GM19467 (cell line): Measurements from ENCODE around the gene UBE3B.

ENCODE experiments used
- ATAC-seq: cut with Tn5 transposase; IDR thresholded peaks from one replicate; pipeline ENCODE4 v1.9.1; 2021; ENCODE audit warnings: mild to moderate bottlenecking, moderate library complexity; ENCODE audit not compliant: unreplicated experiment

Gene UBE3B

DNA sequence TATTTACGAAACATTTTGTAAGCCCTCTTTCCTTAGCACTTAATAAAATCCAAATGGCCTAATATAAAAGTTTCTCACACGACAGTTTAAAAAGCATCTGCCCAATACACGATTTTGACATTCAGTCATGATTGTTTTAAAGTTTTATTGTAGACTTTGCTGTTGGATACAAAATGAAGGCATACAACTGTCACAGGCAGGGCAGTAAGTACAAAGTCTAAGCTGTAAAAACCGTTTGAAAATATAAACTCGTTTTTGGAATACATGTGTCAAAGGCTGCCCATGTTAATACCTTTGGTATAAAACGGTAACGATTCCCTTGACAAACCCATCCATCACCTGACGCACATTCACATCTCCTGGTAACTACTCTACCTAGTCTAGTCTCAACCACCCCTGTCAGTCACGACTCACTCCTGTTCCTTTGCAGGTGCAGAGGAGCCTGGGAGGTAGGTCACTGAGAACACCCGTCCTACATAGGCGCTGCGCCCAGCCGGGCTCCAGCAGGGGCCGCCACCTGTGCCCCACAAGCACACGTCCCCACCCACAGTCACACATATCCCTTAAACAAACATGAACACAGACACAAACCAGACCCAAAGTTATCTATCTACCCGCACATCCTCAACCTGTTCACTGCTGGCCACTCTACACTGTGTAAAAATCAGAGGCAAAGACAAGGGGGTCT lies 27.4 kb upstream of the UBE3B start:
- no peak for ATAC-seq

DNA sequence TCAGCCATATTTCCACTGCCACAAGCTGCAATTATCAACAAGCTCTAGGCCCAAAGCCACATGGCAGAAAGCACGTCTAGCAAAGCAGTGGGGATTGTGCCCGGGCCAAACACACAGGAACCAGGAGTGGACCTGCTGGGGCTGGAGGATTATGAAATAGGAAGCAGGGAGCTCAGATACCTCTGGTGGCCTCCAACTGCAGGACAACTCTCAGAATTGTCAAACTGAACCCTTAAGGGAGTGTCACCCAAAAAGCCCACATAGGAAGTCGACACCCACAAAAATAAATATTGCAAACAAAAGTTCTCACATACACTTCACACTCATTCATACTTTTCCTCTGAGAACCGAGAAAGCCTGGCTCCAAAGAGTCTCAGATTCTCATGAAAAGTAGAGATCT lies 26.5 kb upstream of the UBE3B start:
- no peak for ATAC-seq

- ATAC-seq = no peak
Observed at GRCh38 chr12:109451400-109451799, 26.0 kb upstream of the UBE3B start.

GRCh38 chr12:109452489-109452888 lies 24.9 kb upstream of the UBE3B start:
- ATAC-seq = no peak

DNA sequence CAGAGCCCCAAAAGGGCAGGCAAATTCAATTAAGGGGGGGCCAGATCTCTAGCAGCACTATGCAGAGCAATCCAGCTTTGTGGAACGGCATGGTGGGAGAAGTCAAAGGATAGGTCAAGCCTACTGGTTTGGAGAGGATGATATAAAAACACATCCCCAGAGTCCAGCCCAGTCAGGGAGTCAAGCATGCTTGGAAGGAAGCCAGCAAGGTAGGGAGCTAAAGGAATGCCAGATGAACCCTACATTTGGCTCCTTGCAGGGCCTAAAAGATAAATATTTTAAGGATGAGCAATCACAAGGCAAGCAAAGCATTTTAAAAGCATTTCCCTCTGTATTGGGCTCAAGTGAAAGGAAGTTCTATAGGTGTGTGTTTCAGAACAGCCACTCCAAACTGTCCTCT lies 21.7 kb upstream of the UBE3B start:
- no peak for ATAC-seq

GRCh38 chr12:109458086-109458485 lies 19.3 kb upstream of the UBE3B start:
- no peak for ATAC-seq

DNA sequence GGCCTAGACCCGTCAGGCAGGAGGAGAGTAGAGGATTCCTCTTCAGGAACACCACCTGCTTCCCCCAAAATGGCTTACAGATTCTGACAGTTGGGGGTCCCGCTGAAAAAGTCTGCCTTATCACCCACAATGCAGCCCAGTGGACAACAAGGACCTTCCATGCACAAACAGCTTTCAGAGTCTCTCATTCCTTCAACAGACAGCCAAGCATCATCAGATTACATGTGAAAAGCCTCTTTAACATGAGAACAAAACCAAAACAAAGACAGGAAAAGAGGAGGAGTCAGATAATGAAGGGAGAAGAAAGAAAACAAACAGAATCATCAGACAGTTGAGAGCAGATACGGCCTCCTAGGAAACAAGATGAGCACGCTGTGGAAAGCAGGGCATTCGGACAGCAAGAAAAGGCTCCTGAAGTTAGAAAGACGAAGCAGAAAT lies 18.6 kb upstream of the UBE3B start:
- no peak for ATAC-seq

GRCh38 chr12:109459247-109459646 lies 18.2 kb upstream of the UBE3B start:
- no peak for ATAC-seq

GRCh38 chr12:109460538-109460937 lies 16.9 kb upstream of the UBE3B start:
- ATAC-seq = no peak

DNA sequence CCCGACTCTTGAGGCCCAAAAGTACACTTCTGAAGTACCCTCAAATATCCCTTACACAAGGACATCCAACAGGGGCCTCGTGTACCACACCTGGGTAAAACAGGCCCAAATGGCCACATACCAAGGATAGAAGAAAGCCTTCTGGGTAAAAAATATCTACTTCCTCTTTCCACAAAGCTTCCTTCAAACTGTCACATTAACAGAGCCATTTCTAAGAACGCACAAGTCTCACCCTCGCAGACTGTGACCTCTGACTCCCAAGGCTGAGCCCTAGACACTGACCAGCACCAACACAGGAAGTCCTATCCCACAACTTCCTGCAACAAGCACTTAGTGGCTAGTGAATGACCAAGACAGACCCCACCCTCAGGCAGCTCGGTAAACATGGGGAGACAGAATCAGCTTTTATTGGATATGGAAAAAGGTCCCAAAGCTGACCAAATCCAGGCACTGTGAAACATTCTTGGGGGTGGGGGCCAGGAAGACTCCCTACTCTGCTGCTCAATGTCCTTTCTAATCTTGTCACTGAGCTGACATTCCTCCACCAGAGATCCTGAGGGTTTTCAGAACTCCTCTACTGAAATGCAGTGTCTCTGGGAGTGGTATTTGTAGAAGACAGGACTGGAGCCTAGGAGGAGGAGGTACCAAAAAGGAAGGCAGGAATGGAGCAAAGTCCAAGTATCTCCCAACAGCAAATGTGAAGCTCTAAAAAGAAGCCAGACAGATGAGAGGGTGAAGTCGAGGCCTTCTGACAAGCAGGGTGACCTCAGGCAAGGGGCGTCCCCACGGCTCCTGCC lies 16.2 kb upstream of the UBE3B start:
- ATAC-seq = no peak

GRCh38 chr12:109461846-109462756 lies 15.3 kb upstream of the UBE3B start:
- ATAC-seq = no peak

GRCh38 chr12:109462868-109463692 lies 14.4 kb upstream of the UBE3B start:
- no peak for ATAC-seq

DNA sequence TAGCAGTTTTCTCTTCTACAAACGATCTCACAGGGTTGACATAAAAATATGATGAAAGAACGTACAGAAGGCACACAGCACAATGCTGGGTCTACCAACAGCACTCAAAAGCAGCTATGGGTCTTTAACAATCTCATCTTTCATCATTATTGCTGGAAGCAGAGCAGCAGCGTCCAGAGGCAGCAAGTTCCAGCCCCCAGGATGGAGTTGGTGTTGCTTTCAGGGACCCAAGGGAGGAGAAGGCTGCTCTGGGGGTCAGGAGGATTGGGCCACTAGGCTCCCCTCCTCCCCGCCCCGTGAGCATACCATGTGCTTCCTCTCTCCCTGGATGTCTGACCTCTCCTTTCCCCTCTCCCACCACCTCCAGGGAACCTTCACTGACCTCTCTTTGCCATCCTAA lies 13.7 kb upstream of the UBE3B start:
- no peak for ATAC-seq

- ATAC-seq = no peak
Observed at GRCh38 chr12:109464642-109465351, 12.6 kb upstream of the UBE3B start.

GRCh38 chr12:109466305-109466704 lies 11.1 kb upstream of the UBE3B start:
- no peak for ATAC-seq

GRCh38 chr12:109466821-109467220 lies 10.6 kb upstream of the UBE3B start:
- ATAC-seq = no peak

DNA sequence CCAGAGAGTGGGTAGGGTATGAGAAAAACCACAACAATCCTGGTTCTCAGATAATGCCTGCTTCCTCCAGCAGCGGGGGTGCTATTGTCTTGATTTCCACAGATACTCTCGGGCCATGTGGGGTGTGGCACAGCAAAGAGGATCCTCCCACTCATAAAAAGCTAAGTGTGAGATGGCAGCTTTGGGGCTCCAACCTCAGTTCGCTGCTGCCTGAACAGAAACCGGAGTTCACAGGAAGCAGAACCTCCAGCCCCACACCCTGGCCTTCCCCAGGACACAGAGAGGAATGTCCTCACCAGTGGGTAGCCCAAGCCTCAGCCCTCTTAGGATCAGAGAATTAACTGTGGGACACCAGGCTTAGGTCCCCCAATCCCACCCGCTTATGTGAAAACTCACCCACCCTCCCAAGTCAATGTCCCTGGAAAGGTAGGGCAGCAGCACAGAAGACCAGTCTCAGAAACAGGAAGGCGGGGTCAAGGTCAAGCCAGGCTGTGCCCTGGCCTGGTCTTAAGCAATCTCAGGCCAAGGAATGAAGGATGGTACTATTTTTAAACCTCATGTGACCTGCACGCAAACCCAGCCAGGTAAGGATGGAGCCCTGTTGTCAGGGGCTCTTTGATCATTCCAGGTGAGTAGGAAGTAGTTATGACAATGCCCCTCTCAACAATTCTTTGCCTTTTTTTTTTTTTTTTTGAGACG lies 9.3 kb upstream of the UBE3B start:
- ATAC-seq = no peak

DNA sequence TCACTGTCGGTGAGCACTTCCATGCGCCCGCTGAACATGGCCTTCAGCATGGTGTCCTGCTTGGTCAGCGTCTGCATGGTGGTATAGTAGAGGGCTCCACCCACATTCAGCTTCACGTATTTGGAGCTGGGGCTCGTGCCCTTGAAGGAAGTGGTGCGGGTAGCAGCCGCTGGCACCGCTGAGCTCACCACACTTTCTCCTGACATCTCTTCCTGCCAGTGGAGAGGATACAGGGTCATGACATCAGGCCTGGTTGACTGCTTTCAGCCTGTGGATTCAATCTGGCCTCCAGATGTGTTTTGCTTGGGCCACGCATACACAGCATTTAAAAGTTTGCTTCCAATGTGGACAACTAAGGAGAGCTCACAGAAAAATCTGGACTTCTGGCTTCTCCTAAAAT lies 7.9 kb upstream of the UBE3B start:
- ATAC-seq = no peak

- ATAC-seq = no peak
Observed at GRCh38 chr12:109473006-109473405, 4.4 kb upstream of the UBE3B start.
